Body of pancreas (tissue), 4 donors: Measurements from ENCODE around the gene KMT2B.

Source experiments
- CTCF ChIP-seq, 7 experiments: fragments of 450-650 bp in 4 of 7; fragments of 200-600 bp in 3 of 7; sonication (generic) in 3 of 7; IDR thresholded peaks; one replicate each; pipeline ENCODE4 v1.5.1; 2016 to 2019; ENCODE audit warnings: antibody characterized with exemption in 7 of 7
- POLR2A ChIP-seq, 3 donors: fragments of 450-650 bp; IDR thresholded peaks; one replicate each; pipeline ENCODE4 v1.6.1; 2016; ENCODE audit warnings: antibody characterized with exemption in 3 of 3, mild to moderate bottlenecking in 2 of 3

- TF ChIP-seq CTCF (IDR thresholded peaks at IDR 0.05) = no peak
- no peak for TF ChIP-seq POLR2A (IDR thresholded peaks at IDR 0.05)
These were observed 61.2 kb downstream of the KMT2B start for GRCh38 chr19:35779033-35779432.
